Effector memory CD4-positive, alpha-beta T cell (primary cell): Measurements from ENCODE around the gene KXD1.
"Not testable (repeated sequence)": the region's sequence is repeated elsewhere in the genome, so short reads cannot be mapped to it uniquely, and the experiment has no call there.

Experiments used
- DNase-seq, 3 donors: peaks; one replicate each; pipeline ENCODE4 v3.0.0-alpha.2; 2020
- H3K27ac ChIP-seq: 2 replicates; pipeline ENCODE4 v1.7.0; 2013; ENCODE audit warnings: mild to moderate bottlenecking, low read length, moderate library complexity; ENCODE audit not compliant: insufficient read depth, poor library complexity, severe bottlenecking
- H3K27me3 ChIP-seq: replicated peaks from 2 replicates; pipeline ENCODE4 v1.7.0; 2013; ENCODE audit warnings: mild to moderate bottlenecking, low read length; ENCODE audit not compliant: insufficient read depth, control insufficient read depth, poor library complexity, severe bottlenecking
- H3K36me3 ChIP-seq: 2 replicates; pipeline ENCODE4 v1.7.0; 2013; ENCODE audit warnings: mild to moderate bottlenecking, low read length, moderate library complexity; ENCODE audit not compliant: control insufficient read depth, insufficient read depth
- H3K4me1 ChIP-seq: 2 replicates; pipeline ENCODE4 v1.7.0; 2013; ENCODE audit warnings: low read length, mild to moderate bottlenecking; ENCODE audit not compliant: control insufficient read depth, insufficient read depth, poor library complexity, severe bottlenecking
- H3K4me3 ChIP-seq: 2 replicates; pipeline ENCODE4 v1.7.0; 2013; ENCODE audit warnings: low read length, low read depth, mild to moderate bottlenecking; ENCODE audit not compliant: insufficient read depth, poor library complexity, severe bottlenecking
- H3K9me3 ChIP-seq: 2 replicates; pipeline ENCODE4 v1.7.0; 2013; ENCODE audit warnings: mild to moderate bottlenecking, low read length, moderate library complexity; ENCODE audit not compliant: control insufficient read depth

KXD1 gene

DNA sequence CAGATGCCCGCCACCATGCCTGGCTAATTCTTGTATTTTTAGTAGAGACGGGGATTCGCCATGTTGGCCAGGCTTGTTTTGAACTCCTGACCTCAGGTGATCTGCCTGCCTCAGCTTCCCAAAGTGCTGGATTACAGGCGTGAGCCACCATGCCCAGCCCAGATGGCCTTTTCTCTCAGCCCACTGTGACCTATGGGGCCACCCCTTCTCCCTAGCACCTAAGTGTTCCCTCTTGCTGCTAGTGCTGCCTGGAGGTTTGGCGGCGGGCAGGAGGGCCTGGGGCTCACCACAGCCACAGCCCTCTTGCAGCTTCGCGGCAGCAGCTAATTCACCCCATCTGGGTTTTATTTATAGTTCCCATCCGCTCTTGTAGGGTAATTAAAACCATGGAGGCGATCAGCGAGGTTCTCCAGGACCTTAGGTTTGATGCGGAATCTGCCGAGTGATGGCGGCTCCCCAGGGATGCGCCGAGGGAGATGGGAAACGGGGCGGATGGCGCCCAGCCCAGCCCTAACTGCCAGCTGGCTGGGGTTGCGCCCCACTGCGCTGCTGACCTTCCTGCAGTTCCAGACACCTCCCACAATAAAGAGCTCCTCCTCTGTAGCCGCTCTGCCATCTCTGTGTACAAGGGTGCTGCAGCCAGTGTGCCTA, 34.2 kb downstream of the KXD1 start:
- Histone ChIP-seq H3K4me1 (peaks cover 27% of the 10 kb centered on the region), H3K36me3 (no peaks in the 10 kb centered on the region), H3K9me3 (no peaks in the 10 kb centered on the region), H3K4me3 (no peak overlapping the region), H3K27me3 (no peaks in the 10 kb centered on the region), H3K27ac (no peak overlapping the region)
- no peak for DNase-seq

DNA sequence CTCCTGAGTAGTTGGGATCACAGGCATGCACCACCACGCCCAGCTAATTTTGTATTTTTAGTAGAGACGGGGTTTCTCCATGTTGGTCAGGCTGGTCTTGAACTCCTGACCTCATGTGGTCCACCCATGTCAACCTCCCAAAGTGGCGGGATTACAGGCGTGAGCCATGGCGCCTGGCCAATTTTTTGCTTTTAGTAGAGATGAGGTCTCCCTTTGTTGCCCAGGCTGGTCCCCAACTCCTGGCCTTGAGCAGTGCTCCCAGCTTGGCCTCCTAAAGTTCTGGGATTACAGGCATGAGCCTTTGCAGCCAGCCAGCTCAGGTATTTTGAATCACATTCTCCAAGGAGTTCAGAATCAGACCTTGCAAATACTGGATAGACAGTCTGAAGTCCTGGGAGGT, 35.1 kb downstream of the KXD1 start:
- H3K36me3 ChIP-seq, DNase-seq, H3K27me3 ChIP-seq, H3K27ac ChIP-seq, H3K9me3 ChIP-seq, H3K4me3 ChIP-seq: not testable (repeated sequence)
- peaks cover 27% of the 10 kb centered on the region for H3K4me1 ChIP-seq

DNA sequence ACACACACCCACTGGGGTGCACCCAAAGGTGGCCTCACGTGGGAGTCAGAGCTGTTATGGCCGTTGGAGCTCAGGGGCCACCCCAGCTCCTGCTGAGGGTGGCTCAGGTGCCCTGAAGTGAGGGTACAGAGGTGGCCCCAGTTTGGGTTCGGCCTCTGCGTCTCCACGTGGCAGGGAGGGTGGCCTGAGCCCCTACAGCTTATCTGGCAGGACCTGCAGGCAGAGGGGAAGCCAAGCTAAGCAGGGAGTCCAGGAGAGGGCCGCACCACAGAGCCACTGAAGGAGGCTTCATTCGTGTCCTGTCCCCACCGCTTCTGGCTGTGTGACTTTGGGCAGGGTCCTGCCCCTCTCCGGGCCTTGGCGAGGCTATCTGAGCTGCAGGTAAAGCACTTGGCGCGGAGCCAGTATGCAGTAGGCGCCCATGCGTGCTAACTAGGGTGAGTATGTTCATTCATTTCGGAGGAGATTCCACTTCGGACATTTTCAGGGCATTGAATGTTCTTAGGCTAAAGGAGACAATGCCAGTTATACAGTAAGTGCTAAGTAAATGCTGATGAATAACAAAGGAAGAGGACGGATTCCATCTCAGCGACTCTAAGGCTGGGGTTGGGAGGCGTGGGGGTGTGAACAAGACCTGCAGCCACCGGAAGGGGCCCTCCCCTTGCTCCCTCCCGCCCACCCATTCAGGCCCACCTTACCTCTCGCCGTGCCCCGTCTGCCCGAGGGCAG, 35.9 kb downstream of the KXD1 start:
- Histone ChIP-seq H3K27ac (no peak overlapping the region), H3K4me3 (no peak overlapping the region), H3K4me1 (peaks cover 27% of the 10 kb centered on the region), H3K27me3 (no peaks in the 10 kb centered on the region), H3K36me3 (no peaks in the 10 kb centered on the region), H3K9me3 (no peaks in the 10 kb centered on the region)
- DNase-seq = no peak

DNA sequence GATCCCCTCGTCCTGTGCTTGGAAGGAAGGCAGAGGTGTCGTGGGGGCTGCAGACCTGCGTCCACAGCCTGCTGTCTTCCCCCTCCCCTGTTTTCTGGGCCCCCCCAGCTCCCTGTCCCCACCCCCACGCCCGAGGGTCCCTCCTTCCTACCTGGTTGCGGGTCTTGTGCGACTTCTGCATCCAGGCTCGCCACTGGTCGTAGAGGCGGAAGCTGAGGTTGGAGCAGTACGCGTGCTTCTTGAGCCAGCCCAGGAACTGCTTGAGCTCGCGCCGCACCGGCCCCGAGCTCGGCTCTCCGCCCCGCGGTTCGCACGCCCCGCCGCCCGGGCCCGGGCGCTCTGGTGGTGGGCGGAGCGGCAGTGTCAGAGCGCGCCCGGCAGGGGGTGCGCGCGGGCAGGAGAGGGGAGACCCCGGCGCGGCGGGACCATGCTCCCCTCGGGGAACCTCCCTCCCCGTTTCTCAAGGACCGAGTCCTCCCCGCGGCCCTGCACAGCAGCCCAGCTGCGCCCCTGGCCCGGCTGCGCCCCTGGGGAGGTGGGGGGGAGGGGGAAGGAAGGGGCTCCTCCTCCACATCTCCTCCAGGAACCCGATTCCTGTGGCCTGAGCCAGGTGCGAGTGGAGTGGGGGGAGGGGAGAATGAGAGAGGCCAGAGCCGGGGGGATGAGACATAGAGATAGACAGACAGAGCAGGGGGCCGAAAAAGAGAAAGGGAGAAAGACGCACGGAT, 36.6 kb downstream of the KXD1 start:
- peak; percentile 58 to 65 (median 59) for DNase-seq
- no peaks in the 10 kb centered on the region for H3K36me3 ChIP-seq
- peaks cover 24% of the 10 kb centered on the region for H3K4me1 ChIP-seq
- peak overlapping the region; percentile 59 for H3K4me3 ChIP-seq
- H3K27me3 ChIP-seq = no peaks in the 10 kb centered on the region
- no peaks in the 10 kb centered on the region for H3K9me3 ChIP-seq
- H3K27ac ChIP-seq = peak overlapping the region; percentile 27

DNA sequence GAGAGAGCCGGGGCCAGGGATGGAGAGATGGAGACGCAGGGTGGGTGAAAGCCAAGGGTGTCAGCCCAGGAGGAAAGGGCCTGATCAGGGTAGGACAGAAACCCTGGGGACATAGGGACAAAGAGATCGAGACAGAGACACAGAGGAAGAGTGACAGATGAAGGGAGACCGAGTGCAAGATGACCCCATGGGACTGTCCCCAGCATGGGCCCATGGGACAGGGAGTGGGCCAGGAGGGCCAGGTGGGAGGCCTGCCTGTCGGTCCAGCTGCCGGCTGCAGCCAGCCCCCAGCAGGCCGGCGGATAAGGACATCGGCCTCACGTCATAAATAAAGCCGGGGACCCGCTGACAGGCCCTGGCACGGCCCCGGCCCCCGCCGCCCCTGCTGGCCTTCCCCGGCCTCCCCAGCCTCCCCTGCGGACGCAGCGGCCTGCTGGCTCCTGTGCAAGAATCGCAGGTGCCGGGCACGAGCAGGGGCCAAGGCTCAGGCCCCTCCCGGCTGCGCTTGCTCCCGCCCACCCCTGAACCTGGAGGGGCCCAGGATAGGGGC, 37.2 kb downstream of the KXD1 start:
- Histone ChIP-seq H3K27me3 (no peaks in the 10 kb centered on the region), H3K9me3 (no peaks in the 10 kb centered on the region), H3K4me1 (peaks cover 18% of the 10 kb centered on the region), H3K27ac (peak overlapping the region; percentile 27), H3K36me3 (no peaks in the 10 kb centered on the region), H3K4me3 (peak overlapping the region; percentile 59)
- DNase-seq = no peak

DNA sequence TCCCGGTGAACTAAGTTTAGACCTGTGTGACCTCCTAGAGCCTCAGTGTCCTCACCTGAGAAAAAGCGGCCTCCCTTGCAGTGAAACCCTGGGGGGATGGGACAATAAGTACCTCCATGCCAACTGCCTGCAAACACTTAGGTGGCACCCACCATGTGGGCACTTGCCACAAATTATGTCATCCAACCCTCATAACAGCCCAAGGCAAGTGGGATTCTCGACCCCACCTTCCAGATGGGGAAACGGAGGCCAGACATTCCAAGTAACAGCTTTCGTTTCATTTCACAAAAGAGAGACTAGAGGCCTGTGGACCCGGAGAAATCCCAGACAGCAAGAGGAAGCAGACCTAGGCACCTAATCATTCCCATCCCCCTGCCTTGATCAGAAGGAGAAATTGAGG, 37.8 kb downstream of the KXD1 start:
- DNase-seq = no peak
- H3K4me1 ChIP-seq = peaks cover 12% of the 10 kb centered on the region
- no peaks in the 10 kb centered on the region for H3K9me3 ChIP-seq
- H3K27ac ChIP-seq = no peak overlapping the region
- H3K4me3 ChIP-seq = no peak overlapping the region
- H3K36me3 ChIP-seq = no peaks in the 10 kb centered on the region
- H3K27me3 ChIP-seq = no peaks in the 10 kb centered on the region

DNA sequence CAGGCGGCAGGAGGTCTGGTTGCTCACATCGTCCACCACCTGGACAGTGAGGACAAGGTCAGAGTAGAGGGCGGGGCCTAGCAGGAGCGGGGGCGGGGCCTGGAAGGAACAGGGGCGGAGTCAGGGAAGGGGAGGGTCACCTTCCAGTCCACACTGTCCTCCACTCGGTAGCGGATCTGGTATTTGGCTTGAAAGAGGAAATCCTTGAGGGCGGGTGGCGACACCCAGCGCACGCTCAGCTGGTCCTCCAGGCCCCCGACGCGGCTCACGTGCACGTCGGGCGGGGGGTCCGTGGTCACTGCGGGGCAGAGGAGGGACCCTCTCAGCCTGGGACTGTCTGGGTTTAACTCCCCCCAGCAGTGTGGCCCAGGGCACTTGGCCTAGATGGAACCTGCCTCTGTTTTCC, 39.1 kb downstream of the KXD1 start:
- H3K27ac ChIP-seq = no peak overlapping the region
- H3K4me1 ChIP-seq = peaks cover 12% of the 10 kb centered on the region
- H3K9me3 ChIP-seq = no peaks in the 10 kb centered on the region
- no peak for DNase-seq
- H3K27me3 ChIP-seq = no peaks in the 10 kb centered on the region
- H3K4me3 ChIP-seq = no peak overlapping the region
- H3K36me3 ChIP-seq = no peaks in the 10 kb centered on the region

DNA sequence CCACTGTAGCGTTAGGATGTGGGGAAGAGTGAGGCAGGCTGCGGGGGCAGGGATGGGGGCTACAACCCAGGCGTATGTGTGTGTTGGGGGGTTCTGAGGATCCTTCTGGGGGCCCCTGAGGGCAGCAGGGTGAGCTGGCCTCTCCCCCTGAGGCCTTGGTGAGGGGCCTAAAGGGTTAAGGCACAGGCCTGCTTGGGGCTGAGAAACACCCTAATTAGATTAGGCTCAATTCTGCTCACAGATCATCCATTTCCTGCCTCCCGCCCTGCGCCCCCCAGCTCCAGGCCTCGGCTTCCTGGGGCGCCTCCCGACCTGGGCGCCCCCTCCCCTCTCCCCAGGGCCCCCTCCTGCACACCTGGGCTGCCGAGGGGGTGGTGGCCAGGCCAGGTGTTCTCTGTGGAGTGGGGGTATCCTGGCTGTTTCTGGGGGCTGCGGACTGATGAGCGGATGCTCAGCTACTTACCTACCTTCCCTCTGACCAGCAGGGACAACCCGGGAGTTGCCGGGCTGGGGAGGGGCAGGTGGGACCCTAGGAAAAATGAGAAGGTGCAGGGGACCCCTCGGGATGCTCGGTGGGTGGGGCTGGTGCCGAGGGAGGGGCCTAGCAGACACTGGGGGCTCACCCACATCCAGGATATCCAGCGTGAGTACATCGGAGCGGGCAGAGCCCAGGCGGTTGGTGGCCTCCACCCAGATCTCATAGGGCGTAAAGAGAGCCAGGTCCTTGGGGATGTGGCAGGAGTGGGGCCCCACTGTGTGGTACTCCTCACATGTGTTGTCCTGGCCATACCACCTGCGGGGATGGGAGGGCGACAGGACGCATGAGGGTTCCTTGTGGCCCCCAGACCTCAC, 40.4 kb downstream of the KXD1 start:
- no peaks in the 10 kb centered on the region for H3K36me3 ChIP-seq
- peaks cover 4% of the 10 kb centered on the region for H3K27me3 ChIP-seq
- H3K27ac ChIP-seq = no peak overlapping the region
- H3K4me1 ChIP-seq = peaks cover 12% of the 10 kb centered on the region
- no peak overlapping the region for H3K4me3 ChIP-seq
- H3K9me3 ChIP-seq = no peaks in the 10 kb centered on the region
- DNase-seq = no peak

DNA sequence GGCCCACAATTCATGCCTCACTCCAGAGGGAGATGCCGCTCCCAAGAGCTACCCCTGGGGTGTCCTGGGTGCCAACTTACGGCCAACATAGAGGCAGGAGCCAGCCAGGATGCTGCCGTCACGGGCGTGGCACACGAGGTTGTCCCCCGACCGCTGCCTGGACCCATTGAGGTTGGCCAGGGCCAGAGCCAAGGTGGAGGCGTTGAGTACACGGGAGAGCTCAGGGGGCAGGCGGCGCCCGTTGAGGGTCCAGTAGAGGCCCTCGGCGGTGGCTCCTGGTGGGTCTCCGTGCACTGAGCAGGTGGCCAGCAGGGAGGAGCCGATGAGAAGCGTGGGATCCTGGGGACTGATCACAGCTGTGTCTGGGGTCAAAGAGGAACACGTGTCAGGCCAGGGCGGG, 41.8 kb downstream of the KXD1 start:
- H3K27me3 ChIP-seq = peaks cover 17% of the 10 kb centered on the region
- no peak for DNase-seq
- no peak overlapping the region for H3K4me3 ChIP-seq
- H3K36me3 ChIP-seq = no peaks in the 10 kb centered on the region
- H3K27ac ChIP-seq = no peak overlapping the region
- H3K9me3 ChIP-seq = no peaks in the 10 kb centered on the region
- H3K4me1 ChIP-seq = peaks cover 12% of the 10 kb centered on the region
